HG02970 (cell line): ENCODE results near the gene ZNF407.

Experiments used
- ATAC-seq: cut with Tn5 transposase; IDR thresholded peaks from one replicate; pipeline ENCODE4 v1.9.1; 2021; ENCODE audit warnings: mild to moderate bottlenecking, moderate library complexity, moderate number of reproducible peaks; ENCODE audit not compliant: unreplicated experiment, low FRiP score

Gene ZNF407

GRCh38 chr18:74623047-74623816 lies 25.6 kb downstream of the ZNF407 start:
- no peak for ATAC-seq

DNA sequence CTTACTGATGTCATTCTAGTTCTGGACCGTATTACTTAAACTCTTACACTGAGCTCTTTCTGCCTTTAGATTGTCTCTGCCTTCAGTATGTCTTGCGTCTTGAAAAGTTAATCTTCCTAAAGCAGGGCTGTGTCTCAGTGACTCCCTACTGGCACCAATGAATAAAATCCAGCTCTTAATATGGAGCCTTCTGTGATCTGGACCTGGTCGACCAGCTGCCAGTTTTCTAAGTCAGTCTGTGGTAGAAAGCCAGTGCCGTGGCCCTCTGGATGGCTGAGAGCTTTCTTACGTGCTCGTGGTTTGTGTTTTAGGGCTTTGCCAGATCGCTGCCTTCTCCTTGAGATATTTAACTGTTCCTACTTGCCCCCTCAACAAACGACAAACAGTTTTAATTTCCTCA lies 26.8 kb downstream of the ZNF407 start:
- no peak for ATAC-seq

GRCh38 chr18:74625157-74625556 lies 27.5 kb downstream of the ZNF407 start:
- ATAC-seq = no peak

GRCh38 chr18:74626049-74626874 lies 28.6 kb downstream of the ZNF407 start:
- ATAC-seq = no peak

DNA sequence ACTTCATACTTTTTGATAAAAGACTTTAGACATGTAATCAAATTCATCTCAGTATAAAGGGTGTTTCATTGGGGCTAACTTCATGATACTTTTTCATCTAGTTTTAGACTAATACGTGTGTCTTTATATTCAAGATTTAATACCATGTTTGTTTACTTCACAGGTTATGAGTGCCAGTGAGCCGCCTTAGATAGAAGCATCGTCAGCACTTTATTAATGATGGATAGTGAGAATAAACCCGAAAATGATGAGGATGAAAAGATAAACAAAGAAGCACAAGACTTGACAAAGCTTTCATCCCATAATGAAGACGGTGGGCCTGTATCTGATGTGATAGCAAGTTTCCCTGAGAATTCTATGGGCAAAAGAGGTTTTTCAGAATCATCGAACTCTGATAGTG lies 33.1 kb downstream of the ZNF407 start:
- ATAC-seq = no peak

DNA sequence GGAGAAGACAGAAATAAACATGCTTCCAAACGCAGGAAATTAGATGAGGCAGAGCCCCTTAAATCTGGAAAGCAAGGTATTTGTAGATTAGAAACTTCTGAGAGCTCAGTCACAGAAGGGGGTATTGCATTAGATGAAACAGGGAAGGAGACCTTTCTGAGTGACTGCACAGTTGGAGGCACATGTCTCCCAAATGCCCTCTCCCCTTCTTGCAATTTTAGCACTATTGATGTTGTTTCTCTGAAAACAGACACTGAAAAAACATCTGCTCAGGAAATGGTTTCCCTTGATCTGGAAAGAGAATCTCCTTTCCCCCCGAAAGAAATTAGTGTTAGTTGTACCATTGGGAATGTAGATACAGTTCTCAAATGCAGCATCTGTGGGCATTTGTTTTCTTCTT lies 33.5 kb downstream of the ZNF407 start:
- ATAC-seq = no peak

DNA sequence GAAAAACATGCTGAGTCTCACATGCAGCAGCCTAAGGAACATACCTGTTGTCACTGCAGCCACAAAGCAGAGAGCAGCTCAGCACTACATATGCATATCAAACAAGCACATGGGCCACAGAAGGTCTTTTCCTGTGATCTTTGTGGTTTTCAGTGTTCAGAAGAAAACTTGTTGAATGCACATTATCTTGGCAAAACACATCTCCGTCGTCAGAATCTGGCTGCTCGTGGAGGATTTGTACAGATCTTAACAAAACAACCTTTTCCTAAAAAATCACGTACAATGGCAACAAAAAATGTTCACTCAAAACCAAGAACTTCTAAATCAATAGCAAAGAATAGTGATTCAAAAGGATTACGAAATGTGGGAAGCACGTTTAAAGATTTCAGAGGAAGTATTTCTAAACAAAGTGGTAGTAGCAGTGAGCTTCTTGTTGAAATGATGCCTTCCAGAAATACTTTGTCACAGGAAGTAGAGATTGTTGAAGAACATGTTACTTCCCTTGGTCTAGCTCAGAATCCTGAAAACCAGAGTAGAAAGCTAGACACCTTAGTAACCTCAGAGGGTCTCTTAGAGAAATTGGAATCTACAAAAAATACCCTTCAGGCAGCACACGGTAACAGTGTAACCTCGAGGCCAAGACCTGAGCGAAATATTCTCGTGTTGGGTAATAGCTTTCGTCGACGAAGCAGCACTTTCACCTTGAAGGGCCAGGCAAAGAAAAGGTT lies 34.1 kb downstream of the ZNF407 start:
- ATAC-seq = no peak

DNA sequence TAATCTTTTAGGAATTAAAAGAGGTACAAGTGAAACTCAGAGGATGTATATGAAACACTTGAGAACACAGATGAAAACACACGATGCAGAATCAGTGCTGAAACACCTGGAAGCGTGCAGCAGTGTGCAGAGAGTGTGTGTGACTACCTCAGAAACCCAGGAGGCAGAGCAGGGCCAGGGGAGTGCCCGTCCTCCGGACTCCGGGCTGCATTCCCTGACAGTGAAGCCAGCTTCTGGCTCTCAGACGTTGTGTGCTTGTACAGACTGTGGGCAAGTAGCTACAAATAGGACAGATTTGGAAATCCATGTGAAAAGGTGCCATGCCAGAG lies 34.6 kb downstream of the ZNF407 start:
- no peak for ATAC-seq

DNA sequence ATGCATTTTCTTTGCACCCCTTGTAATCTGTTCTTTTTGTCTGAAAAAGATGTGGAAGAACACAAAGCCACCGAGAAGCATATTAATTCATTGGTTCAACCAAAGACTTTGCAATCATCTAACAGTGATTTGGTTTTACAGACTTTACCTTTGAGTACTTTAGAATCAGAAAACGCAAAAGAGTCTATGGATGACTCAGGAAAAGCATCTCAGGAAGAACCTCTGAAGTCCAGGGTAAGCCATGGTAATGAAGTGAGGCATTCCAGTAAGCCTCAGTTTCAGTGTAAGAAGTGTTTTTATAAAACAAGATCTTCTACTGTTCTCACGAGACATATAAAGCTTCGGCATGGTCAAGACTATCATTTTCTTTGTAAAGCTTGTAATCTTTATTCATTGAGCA lies 35.2 kb downstream of the ZNF407 start:
- no peak for ATAC-seq

DNA sequence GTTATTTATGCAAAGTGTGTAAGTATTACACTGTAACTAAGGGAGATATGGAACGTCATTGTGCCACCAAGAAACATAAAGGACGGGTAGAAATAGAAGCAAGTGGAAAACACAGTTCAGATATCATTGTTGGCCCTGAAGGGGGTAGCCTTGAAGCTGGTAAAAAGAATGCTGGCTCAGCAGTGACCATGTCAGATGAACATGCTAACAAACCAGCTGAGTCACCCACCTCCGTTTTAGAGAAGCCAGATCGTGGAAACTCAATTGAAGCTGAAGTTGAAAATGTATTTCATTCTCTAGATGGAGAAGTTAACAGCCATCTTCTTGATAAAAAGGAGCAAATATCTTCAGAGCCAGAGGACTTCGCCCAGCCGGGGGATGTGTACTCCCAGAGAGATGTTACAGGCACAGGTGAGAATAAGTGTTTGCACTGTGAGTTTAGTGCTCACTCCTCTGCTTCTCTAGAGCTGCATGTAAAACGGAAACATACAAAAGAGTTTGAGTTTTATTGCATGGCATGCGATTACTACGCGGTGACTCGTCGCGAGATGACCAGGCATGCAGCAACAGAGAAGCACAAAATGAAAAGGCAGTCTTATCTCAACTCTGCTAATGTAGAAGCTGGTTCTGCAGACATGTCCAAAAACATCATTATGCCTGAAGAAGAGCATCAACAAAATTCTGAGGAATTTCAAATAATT lies 36.1 kb downstream of the ZNF407 start:
- ATAC-seq = no peak

DNA sequence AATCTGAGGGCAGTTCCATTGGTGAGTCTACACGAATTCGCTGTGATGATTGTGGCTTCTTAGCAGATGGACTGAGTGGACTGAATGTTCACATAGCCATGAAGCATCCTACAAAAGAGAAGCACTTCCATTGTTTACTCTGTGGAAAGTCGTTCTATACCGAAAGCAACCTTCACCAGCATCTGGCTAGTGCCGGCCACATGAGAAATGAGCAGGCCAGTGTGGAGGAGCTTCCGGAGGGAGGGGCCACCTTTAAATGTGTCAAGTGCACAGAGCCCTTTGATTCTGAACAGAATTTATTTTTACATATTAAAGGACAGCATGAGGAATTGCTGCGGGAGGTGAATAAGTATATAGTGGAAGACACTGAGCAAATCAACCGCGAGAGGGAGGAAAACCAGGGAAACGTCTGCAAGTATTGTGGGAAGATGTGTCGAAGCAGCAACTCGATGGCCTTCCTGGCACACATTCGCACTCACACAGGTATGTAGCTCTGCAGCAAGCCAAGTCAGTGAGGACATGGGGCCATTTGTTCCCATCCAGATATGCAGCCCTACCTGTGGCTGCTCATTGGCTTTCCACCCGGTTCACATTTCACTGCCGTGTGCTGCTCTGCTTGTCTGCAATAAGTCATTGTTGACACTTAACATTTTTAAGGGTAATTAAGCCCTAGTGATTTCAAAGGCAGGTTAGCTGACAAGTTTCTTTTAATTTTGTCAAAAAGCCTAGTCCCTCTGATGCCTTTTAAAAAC lies 37.7 kb downstream of the ZNF407 start:
- ATAC-seq = no peak

DNA sequence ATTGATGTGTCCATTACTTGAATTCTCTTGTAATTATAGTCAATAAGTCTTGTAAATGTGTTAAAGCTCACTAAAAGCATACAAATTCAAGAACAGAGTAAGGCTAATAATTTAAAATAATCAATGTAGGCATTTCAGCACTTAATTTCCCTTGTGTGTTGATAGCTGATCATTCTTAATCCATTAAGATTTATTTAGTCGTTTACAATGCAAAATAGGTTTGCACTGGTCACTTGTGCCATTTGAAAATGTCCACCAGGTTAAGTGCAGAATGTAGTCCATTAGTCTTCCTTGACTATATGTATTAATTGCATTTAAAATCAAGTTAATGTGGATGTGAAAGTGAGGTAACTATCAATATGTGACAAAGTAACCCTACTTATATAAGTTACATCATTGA lies 39.4 kb downstream of the ZNF407 start:
- no peak for ATAC-seq

- no peak for ATAC-seq
Measured at GRCh38 chr18:74638210-74638609, 40.5 kb downstream of the ZNF407 start.

DNA sequence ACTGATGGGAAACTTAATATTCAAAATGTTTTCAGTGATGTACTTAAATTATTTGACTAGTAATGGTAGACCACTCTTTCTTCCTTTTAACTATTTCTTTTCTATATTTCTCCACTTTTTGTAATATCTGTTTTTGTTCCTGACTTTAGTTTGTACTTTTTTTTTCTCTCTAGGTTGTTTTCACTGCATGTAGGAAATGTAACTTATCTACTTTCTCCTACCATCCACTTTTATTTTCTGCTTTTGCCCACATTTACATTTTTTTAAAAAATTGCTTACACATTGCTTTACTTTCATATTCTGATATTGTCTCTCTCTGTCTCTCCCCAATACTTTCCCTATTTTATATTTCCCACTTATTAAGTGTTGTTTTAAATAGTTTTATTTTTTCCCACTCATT lies 47.0 kb downstream of the ZNF407 start:
- ATAC-seq = no peak

DNA sequence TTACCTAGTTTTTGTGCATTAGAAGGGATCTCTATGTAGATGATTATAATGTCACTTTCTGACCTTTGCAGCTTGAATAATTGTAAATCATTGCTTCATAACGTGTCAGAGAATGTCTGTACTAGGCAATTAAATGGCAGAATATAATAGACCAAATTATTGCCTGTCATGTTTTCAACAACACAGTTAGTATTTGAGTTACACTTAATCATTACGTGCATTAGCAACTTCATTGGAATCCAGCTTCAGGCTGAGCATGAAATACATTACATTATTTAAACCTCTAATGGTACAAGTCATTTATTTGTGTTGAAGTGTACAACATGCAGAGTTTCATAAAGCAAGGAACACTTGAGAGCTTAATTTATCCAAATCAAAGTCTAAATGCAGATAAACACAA lies 48.0 kb downstream of the ZNF407 start:
- ATAC-seq = no peak

DNA sequence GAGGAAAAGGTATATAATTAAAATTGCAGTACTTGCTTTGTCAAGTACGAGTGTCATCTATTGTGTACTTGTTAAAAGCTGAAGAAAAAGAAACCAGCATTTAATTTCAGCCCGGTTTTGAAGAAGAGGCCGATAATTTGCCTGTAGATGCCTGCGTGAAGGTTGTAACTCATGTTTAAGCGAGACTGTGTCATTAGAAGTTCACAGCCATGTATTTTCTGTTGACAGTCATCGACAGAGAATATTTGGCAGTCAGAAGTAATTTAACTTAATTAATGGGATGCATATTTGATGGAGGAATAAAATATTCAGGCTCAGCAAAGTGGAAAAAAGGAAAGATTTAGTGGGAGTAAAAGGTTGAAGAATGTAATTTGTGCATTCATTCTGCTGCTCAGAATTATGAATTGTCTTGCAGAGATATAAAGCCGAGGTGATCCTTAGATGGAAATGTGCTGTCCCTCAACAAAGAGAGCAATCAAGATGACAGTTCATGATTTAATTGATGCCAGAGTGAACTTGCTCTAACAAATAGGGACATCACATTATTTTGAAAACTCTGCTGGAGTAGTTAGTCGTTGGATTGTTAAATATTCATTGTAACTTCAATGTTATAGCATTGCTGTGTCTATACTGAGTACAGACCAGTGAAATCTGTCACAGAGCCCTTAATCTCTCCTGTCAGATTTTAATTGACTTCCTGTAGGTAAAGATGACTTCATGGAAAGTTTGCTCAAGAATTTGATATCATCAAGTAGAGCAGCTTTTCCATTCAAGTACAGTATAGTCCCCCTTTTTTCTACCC lies 53.9 kb downstream of the ZNF407 start:
- ATAC-seq = no peak

DNA sequence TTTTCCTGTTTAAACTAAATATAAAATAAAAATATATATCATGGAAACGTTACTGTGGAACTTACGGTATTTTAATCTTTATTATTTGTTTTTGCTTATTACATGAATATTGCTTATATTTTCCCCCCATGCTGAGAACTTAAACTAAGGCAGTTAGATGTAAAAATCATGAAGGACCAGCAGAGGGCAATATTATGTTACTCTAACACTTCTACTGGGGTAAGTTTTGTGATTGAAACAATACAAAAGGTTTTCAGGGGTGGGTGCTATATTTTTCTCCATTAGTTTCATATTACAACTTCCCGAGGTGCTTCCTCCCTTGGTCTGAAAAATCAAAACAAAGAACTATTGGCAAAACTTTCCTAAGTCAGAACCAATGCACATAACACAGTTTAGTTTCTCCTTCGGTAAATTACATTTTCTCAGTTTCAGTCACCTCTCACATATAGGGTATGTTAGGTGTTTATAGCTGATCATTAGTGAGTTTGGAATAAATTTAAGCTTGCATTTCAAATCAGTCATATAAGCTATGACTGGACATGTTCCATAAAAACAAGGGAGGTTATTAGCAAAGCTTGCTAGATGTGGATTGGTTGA lies 54.8 kb downstream of the ZNF407 start:
- ATAC-seq = no peak

- no peak for ATAC-seq
Measured at GRCh38 chr18:74654638-74655037, 57.0 kb downstream of the ZNF407 start.

- no peak for ATAC-seq
Measured at GRCh38 chr18:74661008-74661407, 63.3 kb downstream of the ZNF407 start.
